Choroid plexus epithelial cell (primary cell): ENCODE data around the gene HLCS.

Experiments
- DNase-seq: peaks from one replicate; pipeline ENCODE4 v3.0.0-alpha.2; 2010; ENCODE audit warnings: low read depth
- H3K4me3 ChIP-seq: 2 replicates; pipeline ENCODE4 v1.5.1; 2011; ENCODE audit warnings: low read depth, mild to moderate bottlenecking, control low read depth, low read length, moderate library complexity
- CTCF ChIP-seq: conservative IDR thresholded peaks from 2 replicates; pipeline ENCODE4 v1.5.1; 2011; ENCODE audit warnings: low read depth, mild to moderate bottlenecking, control low read depth, inconsistent platforms, low read length, moderate library complexity

HLCS gene

GRCh38 chr21:36754241-36754898, 212.1 kb downstream of the HLCS start:
- H3K4me3 ChIP-seq = no peak overlapping the region
- peak; percentile 90 for DNase-seq
- peak; percentile 9 for TF ChIP-seq CTCF

GRCh38 chr21:36753556-36753955, 212.9 kb downstream of the HLCS start:
- H3K4me3 ChIP-seq = no peak overlapping the region
- peak; percentile 14 for TF ChIP-seq CTCF
- DNase-seq = peak; percentile 91

GRCh38 chr21:36751383-36751782, 215.1 kb downstream of the HLCS start:
- no peak overlapping the region for H3K4me3 ChIP-seq
- no peak for TF ChIP-seq CTCF
- no peak for DNase-seq

DNA sequence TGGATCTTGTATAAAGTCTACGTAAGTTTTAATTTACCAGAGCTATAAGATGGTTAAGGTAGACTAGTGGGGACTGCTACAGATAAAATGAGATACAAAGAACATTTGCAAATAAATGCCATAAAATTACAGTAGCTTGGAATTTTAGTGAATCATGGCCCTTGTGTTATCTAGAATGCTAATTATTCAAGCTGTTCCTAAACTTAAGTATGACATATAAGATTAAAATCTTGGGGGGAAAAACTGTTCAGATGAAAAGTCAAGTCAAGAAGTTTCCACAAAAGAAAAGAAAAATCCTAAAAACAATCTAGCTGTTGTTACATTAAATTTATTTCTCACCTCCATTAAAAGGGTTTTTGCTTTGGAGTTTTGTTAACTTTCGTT, 215.9 kb downstream of the HLCS start:
- no peak for DNase-seq
- no peak overlapping the region for H3K4me3 ChIP-seq
- no peak for TF ChIP-seq CTCF

GRCh38 chr21:36749935-36750575, 216.4 kb downstream of the HLCS start:
- no peak overlapping the region for H3K4me3 ChIP-seq
- no peak for TF ChIP-seq CTCF
- no peak for DNase-seq

- H3K4me3 ChIP-seq = peak overlapping the region; percentile 55
- DNase-seq = peak; percentile 50
- TF ChIP-seq CTCF = peak; percentile 36
Measured at GRCh38 chr21:36747815-36748383, 218.6 kb downstream of the HLCS start.
